ENCODE results near the gene CGB2. TPM values are rescaled to one million over a fixed set of nuclear protein-coding genes. Genes with fewer than 3 reads are reported as not detected.

CGB2 gene
- total RNA-seq, 1 experiment from 2014 or later: 0.77 TPM

DNA sequence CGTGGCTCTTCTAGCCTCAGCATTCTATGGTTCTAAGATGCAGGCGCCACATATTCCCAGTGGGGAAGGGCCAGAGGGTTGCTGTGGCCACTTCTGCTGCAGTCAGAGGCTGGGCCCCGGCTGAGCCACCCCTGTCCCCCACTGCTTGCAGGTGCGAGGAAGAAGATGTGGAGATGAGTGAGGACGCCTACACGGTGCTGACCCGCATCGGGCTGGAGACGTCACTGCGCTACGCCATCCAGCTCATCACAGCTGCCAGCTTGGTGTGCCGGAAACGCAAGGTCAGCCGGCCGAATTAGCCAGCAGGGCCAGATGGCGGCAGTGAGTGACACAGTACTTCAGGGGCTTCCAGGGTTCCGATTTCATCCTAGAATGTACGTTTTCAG lies 16.8 kb upstream of the CGB2 start:
- no peak overlapping the region for H3K4me3 Mint-ChIP-seq

More for the DNA sequence above, 16.8 kb upstream of the CGB2 start:
- no CpG with 5 or more reads among the region's 18 CpGs for WGBS (ENCODE audit: extremely low coverage, insufficient read length, low lambda C conversion rate)
- H3K23me2 ChIP-seq (ENCODE audit: insufficient read length, low read depth, low read length, poor library complexity, severe bottlenecking): peaks cover 8% of the 10 kb centered on the region
- peaks cover 5 to 19% of the 10 kb centered on the region in 2 experiments for H3K4me1 Mint-ChIP-seq
- H4K8ac ChIP-seq (replicated peaks; ENCODE audit: insufficient read length, low read depth, low read length): no peak overlapping the region
- no peak overlapping the region for H3K9ac ChIP-seq (ENCODE audit: extremely low read depth, insufficient read length, low read length)
- no peaks in the 10 kb centered on the region for H3K79me2 ChIP-seq (ENCODE audit: insufficient read depth, low read length)
- TF ChIP-seq, protein P1, sequence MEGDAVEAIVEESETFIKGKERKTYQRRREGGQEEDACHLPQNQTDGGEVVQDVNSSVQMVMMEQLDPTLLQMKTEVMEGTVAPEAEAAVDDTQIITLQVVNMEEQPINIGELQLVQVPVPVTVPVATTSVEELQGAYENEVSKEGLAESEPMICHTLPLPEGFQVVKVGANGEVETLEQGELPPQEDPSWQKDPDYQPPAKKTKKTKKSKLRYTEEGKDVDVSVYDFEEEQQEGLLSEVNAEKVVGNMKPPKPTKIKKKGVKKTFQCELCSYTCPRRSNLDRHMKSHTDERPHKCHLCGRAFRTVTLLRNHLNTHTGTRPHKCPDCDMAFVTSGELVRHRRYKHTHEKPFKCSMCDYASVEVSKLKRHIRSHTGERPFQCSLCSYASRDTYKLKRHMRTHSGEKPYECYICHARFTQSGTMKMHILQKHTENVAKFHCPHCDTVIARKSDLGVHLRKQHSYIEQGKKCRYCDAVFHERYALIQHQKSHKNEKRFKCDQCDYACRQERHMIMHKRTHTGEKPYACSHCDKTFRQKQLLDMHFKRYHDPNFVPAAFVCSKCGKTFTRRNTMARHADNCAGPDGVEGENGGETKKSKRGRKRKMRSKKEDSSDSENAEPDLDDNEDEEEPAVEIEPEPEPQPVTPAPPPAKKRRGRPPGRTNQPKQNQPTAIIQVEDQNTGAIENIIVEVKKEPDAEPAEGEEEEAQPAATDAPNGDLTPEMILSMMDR (conservative IDR thresholded peaks at IDR 0.05): no peak
- peaks cover 21 to 64% (median 61%) of the 10 kb centered on the region in 3 experiments; a peak in 6 of 7 replicates for H3K36me3 Mint-ChIP-seq (ENCODE audit: insufficient read depth in 1 of 3, low read depth in 3 of 3)
- no peaks in the 10 kb centered on the region for H3K4me1 ChIP-seq (ENCODE audit: insufficient read depth, low read length)
- no peak overlapping the region for H2BK120ac ChIP-seq (ENCODE audit: low read depth, low read length, poor library complexity, severe bottlenecking)
- no peak overlapping the region for H2AFZ ChIP-seq (ENCODE audit: low read length)
- H3T11ph ChIP-seq (ENCODE audit: low read length): no peak overlapping the region
- DNase-seq: no peak
- H3K9me3 ChIP-seq (ENCODE audit: control insufficient read depth, low read depth, low read length): no peaks in the 10 kb centered on the region
- H4K20me1 ChIP-seq (ENCODE audit: control insufficient read depth, insufficient read depth, insufficient read length): no peaks in the 10 kb centered on the region
- no peak overlapping the region for H3K4ac ChIP-seq (ENCODE audit: low read depth, low read length)
- H3K27me3 ChIP-seq (ENCODE audit: insufficient read depth, low read length): no peaks in the 10 kb centered on the region; the same call in 1 of the 2 replicates
- no peak overlapping the region for H2AK5ac ChIP-seq (ENCODE audit: insufficient read length, low read length)
- no peak overlapping the region for H4K5ac ChIP-seq (ENCODE audit: insufficient read length, low read depth, low read length)
- no peak overlapping the region for H3K27ac Mint-ChIP-seq
- no peak overlapping the region for H3K56ac ChIP-seq (ENCODE audit: insufficient read length, low read depth, low read length)
- H2BK15ac ChIP-seq (ENCODE audit: low read depth, low read length): no peak overlapping the region
- H4K91ac ChIP-seq (ENCODE audit: insufficient read length, low read depth, low read length): no peak overlapping the region
- H2BK5ac ChIP-seq (ENCODE audit: insufficient read length, low read length): no peak overlapping the region
- no peak overlapping the region for H3K4me2 ChIP-seq (ENCODE audit: insufficient read depth, insufficient read length, low read length)
- peaks cover 17% of the 10 kb centered on the region for H3K27me3 Mint-ChIP-seq (ENCODE audit: low read depth)
- no peak overlapping the region for H3K23ac ChIP-seq (ENCODE audit: insufficient read length, low read depth, low read length)
- H3K14ac ChIP-seq (ENCODE audit: insufficient read depth, low read length): no peak overlapping the region
- H3K79me1 ChIP-seq (ENCODE audit: insufficient read depth, low read depth, low read length, poor library complexity, severe bottlenecking): no peaks in the 10 kb centered on the region
- no peak overlapping the region for H3K27ac ChIP-seq (ENCODE audit: insufficient read length, low read depth, low read length)
- H2BK20ac ChIP-seq (ENCODE audit: low read depth, low read length, poor library complexity, severe bottlenecking): no peak overlapping the region
- peaks cover 0 to 1% of the 10 kb centered on the region in 2 experiments; a peak in 1 of 5 replicates for H3K9me3 Mint-ChIP-seq
- H3K18ac ChIP-seq (ENCODE audit: insufficient read length, low read depth, low read length): no peak overlapping the region
- no peak overlapping the region for H2BK12ac ChIP-seq (ENCODE audit: insufficient read length, low read depth, low read length)

All from H9 (cell line).